ENCODE results near the gene ALDH1L1.
A peak's percentile ranks its signal among the peaks of the same experiment; 100 is the strongest.

The ALDH1L1 gene

DNA sequence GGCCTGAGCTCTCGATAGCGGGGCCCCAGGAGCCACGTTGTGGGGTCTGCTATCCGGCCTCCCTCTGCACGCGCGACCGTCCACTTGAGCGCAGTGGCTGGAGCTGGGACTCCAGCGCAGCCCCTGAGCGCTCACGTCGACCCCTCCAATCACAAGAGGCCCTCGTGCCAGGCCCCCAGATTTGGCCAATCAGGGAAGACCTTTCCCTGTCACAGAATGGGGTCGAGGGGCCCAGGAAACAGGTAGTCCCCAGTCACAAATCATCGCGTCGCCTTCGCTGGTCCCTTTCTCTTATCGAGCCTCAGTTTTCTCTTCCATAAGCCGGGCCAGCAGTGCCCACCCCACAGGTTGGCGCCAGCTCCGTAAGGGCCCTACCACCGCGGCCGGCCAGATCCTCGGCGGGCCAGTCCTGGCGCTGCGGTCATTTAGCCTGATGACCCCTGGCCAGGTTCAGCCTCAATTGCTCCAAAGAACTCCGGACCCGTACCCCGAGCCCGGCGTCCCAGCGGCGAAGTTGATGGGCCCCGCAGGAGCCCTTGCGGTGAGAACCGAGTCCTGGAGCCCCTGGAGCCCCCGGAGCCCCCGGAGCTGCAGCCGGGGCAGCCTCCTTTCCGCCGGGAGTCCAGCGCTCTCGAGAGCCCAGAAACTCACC, 435 bp downstream of the ALDH1L1 start:
- Histone ChIP-seq H3K27me3 (ENCODE audit: insufficient read depth, insufficient read length) (peaks cover 34% of the 10 kb centered on the region), H3K4me1 (ENCODE audit: insufficient read depth, insufficient read length) (no peaks in the 10 kb centered on the region), H3K9me3 (ENCODE audit: insufficient read depth, low read length) (peaks cover 5% of the 10 kb centered on the region; the same call in 1 of the 2 replicates), H3K36me3 (ENCODE audit: insufficient read depth, insufficient read length, low read length) (no peaks in the 10 kb centered on the region), H3K9ac (ENCODE audit: insufficient read length, low read depth) (peak overlapping the region; percentile 62), H3K4me3 (ENCODE audit: insufficient read length, low read depth) (peak overlapping the region; percentile 54)
- TF ChIP-seq ZNF274 (IDR thresholded peaks at IDR 0.05; ENCODE audit: low read depth, low read length): no peak
- peak; percentile 33 for DNase-seq (ENCODE audit: low read depth, low spot score)

DNA sequence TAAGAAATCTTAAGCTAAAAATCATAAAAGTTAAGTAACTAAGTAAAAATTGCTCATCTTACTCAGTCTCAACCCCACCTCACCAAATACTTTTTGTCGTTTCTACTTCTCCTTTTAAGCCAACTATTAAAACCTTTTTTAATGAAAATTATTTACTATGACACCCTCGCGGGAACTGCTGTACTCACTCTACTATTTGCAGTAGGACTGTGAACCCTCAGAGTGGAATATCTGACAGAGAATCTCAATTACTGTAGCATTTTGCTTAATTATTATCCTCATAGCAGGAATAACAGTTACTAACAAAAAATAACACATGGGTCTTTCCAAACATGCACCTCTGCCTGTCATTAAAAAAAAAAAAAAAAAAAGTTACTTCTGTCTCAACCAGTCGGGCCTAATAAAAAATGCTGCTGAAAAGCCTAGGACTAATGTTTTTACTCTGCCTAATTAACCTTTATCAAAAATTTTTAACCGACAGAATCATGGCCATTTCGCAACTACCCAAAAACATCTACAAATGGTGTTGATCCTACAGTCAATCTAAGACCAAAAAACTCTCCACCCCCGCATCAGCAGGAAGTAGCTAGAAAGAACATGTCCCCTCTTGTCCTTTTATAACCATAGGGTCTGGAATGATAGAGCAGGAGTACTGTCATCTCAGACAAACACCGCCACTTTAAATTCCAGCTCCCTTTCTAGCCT, 10.2 kb downstream of the ALDH1L1 start:
- Histone ChIP-seq H3K4me1 (ENCODE audit: insufficient read depth, insufficient read length) (no peaks in the 10 kb centered on the region), H3K9me3 (ENCODE audit: insufficient read depth, low read length) (no peaks in the 10 kb centered on the region), H3K27me3 (ENCODE audit: insufficient read depth, insufficient read length) (no peaks in the 10 kb centered on the region), H3K9ac (ENCODE audit: insufficient read length, low read depth) (no peak overlapping the region), H3K4me3 (ENCODE audit: insufficient read length, low read depth) (no peak overlapping the region), H3K36me3 (ENCODE audit: insufficient read depth, insufficient read length, low read length) (no peaks in the 10 kb centered on the region)
- DNase-seq (ENCODE audit: low read depth, low spot score): no peak
- no peak for TF ChIP-seq ZNF274 (IDR thresholded peaks at IDR 0.05; ENCODE audit: low read depth, low read length)
- TF ChIP-seq SUZ12 (IDR thresholded peaks at IDR 0.05; ENCODE audit: extremely low read depth, insufficient read depth, insufficient read length): no peak
- TF ChIP-seq YY1 (IDR thresholded peaks at IDR 0.05; ENCODE audit: insufficient read depth, insufficient read length): no peak

DNA sequence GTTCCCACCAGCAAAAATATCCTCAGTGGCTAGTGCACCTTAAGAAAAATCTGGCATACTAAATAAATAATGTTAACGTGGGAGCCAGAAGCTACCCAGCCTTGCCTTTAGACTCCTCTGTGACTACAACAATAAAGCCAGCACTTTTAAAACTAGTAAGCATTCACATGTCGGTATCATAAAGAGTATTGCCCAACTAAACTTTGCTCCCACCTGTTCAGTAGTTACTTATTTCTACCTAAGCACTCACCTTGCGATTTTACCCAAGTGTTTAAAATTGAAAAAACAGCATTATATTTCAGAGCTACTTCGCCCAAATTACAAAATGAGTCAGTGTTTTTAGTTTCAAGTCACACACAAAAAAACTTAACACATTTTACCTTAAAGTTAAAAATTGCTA, 12.8 kb downstream of the ALDH1L1 start:
- DNase-seq (ENCODE audit: low read depth, low spot score): no peak
- Histone ChIP-seq H3K36me3 (ENCODE audit: insufficient read depth, insufficient read length, low read length) (no peaks in the 10 kb centered on the region), H3K9ac (ENCODE audit: insufficient read length, low read depth) (no peak overlapping the region), H3K4me3 (ENCODE audit: insufficient read length, low read depth) (no peak overlapping the region), H3K4me1 (ENCODE audit: insufficient read depth, insufficient read length) (no peaks in the 10 kb centered on the region), H3K27me3 (ENCODE audit: insufficient read depth, insufficient read length) (no peaks in the 10 kb centered on the region), H3K9me3 (ENCODE audit: insufficient read depth, low read length) (no peaks in the 10 kb centered on the region)
- no peak for TF ChIP-seq YY1 (IDR thresholded peaks at IDR 0.05; ENCODE audit: insufficient read depth, insufficient read length)
- TF ChIP-seq SUZ12 (IDR thresholded peaks at IDR 0.05; ENCODE audit: extremely low read depth, insufficient read depth, insufficient read length): no peak
- no peak for TF ChIP-seq ZNF274 (IDR thresholded peaks at IDR 0.05; ENCODE audit: low read depth, low read length)

DNA sequence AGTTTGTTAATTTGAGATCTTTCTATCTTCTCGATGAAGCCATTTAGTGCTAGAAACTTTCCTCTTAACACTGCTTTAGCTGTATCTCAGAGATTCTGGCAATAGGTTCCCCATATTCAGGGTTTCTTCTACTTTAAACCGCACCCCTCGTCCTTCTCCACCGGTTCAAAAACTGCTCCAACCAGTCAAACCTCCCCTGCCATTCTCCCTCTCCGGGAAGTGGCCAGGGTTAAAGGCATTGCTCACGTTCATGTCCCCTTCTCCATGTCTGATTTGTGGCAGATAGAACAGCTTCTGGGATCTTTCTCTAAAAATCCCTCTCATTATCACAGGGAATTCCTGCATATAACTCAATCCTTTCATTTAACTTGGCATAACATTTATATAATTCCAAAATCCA, 14.4 kb downstream of the ALDH1L1 start:
- no peak for TF ChIP-seq SUZ12 (IDR thresholded peaks at IDR 0.05; ENCODE audit: extremely low read depth, insufficient read depth, insufficient read length)
- TF ChIP-seq YY1 (IDR thresholded peaks at IDR 0.05; ENCODE audit: insufficient read depth, insufficient read length): no peak
- no peak for TF ChIP-seq ZNF274 (IDR thresholded peaks at IDR 0.05; ENCODE audit: low read depth, low read length)
- Histone ChIP-seq H3K4me1 (ENCODE audit: insufficient read depth, insufficient read length) (no peaks in the 10 kb centered on the region), H3K36me3 (ENCODE audit: insufficient read depth, insufficient read length, low read length) (no peaks in the 10 kb centered on the region), H3K9me3 (ENCODE audit: insufficient read depth, low read length) (no peaks in the 10 kb centered on the region), H3K27me3 (ENCODE audit: insufficient read depth, insufficient read length) (no peaks in the 10 kb centered on the region), H3K9ac (ENCODE audit: insufficient read length, low read depth) (no peak overlapping the region), H3K4me3 (ENCODE audit: insufficient read length, low read depth) (no peak overlapping the region)
- no peak for DNase-seq (ENCODE audit: low read depth, low spot score)

DNA sequence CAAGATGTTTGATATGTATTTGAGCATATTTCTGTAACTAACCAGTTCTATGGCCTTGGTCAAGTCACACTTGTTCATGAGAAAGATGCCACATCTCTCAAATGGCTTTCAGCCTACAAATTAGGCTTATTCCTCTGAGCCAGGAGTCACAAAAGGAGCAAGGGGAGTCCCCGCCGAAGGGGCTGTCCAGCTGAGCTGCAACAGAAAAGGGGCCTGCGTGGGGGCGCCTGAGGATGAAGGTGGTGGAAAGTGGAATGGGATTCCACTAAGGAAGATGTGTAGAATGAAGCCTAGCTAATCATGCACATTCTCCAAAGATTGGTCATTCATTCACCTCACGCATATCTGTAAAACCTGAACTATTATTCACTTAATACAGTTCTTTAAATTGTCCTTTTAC, 19.1 kb downstream of the ALDH1L1 start:
- H3K27me3 ChIP-seq (ENCODE audit: insufficient read depth, insufficient read length): no peaks in the 10 kb centered on the region
- H3K4me3 ChIP-seq (ENCODE audit: insufficient read length, low read depth): no peak overlapping the region
- peaks cover 6% of the 10 kb centered on the region; the same call in 1 of the 2 replicates for H3K9me3 ChIP-seq (ENCODE audit: insufficient read depth, low read length)
- no peaks in the 10 kb centered on the region for H3K36me3 ChIP-seq (ENCODE audit: insufficient read depth, insufficient read length, low read length)
- no peak overlapping the region for H3K9ac ChIP-seq (ENCODE audit: insufficient read length, low read depth)
- H3K4me1 ChIP-seq (ENCODE audit: insufficient read depth, insufficient read length): no peaks in the 10 kb centered on the region
- TF ChIP-seq SUZ12 (IDR thresholded peaks at IDR 0.05; ENCODE audit: extremely low read depth, insufficient read depth, insufficient read length) (no peak), YY1 (IDR thresholded peaks at IDR 0.05; ENCODE audit: insufficient read depth, insufficient read length) (no peak)
- DNase-seq (ENCODE audit: low read depth, low spot score): no peak

DNA sequence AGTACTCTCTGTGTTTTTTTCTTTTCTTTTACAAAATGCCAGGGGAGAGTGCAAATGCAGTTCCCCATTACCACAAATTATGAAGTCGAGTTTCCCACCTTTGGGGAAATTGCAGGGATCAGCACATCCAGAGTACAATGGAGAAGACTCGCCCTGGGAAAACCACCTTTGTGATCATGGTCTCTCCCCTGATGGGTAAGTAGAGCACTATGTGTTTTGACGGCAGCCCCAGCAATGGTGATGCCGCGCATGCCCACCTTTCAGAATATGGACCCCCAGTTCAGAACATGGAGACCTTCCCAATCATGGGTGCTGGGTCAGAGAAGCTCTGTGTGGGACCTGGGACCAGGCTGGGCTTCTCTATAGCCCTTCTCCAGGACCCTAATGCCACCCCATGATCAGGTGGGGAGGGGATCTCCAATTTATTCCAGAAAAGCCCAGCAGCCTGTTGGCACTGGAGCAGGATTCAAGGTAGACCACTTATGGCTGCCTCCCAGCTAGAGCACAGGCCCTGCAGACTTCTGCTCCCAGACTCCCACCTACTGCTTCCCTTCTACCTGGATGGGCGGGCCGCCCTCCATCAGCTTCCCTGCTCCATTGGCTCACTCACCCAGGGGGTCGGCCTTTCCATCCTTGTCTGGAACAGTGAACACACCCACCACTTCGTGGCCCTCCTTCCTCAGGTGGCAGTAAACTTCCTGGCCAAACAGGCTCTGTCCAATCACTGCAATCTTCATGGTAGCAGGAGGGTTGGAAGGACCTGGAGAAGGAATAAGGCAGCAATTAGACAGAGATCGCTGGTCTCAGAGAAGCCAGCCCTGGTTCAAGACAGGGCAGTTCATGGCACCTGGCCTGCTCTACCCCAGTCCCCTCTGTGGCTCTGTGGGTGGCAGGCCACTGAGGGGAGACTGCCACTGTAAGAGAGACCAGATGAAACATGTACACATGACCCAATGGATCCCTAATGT, 19.9 kb downstream of the ALDH1L1 start:
- no peak for DNase-seq (ENCODE audit: low read depth, low spot score)
- Histone ChIP-seq H3K27me3 (ENCODE audit: insufficient read depth, insufficient read length) (no peaks in the 10 kb centered on the region), H3K9ac (ENCODE audit: insufficient read length, low read depth) (no peak overlapping the region), H3K36me3 (ENCODE audit: insufficient read depth, insufficient read length, low read length) (no peaks in the 10 kb centered on the region), H3K4me1 (ENCODE audit: insufficient read depth, insufficient read length) (no peaks in the 10 kb centered on the region), H3K4me3 (ENCODE audit: insufficient read length, low read depth) (no peak overlapping the region), H3K9me3 (ENCODE audit: insufficient read depth, low read length) (peaks cover 8% of the 10 kb centered on the region; the same call in 1 of the 2 replicates)
- TF ChIP-seq SUZ12 (IDR thresholded peaks at IDR 0.05; ENCODE audit: extremely low read depth, insufficient read depth, insufficient read length) (no peak), ZNF274 (IDR thresholded peaks at IDR 0.05; ENCODE audit: low read depth, low read length) (no peak), YY1 (IDR thresholded peaks at IDR 0.05; ENCODE audit: insufficient read depth, insufficient read length) (no peak)

DNA sequence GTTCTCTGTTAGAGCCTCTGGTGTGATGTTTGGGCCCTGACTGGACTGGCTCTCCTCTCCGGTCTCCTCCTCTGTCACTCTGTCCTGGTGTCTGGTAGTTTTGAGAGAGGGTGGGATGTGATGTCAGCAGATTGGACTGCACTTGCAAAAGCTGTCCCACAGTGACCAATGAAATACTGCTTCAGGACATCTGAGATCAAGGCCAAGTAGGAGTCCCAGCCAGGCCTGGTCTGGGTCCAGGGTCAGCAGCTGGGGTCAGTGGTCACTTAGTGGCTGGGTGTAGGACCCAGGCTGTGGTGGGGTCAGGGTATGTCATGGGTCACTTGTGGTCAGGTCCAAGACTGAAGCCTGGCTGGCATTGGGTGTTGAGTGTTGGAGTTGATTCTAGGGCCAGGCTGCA, 20.9 kb downstream of the ALDH1L1 start:
- no peak overlapping the region for H3K4me3 ChIP-seq (ENCODE audit: insufficient read length, low read depth)
- peaks cover 8% of the 10 kb centered on the region; the same call in 1 of the 2 replicates for H3K9me3 ChIP-seq (ENCODE audit: insufficient read depth, low read length)
- no peak for TF ChIP-seq YY1 (IDR thresholded peaks at IDR 0.05; ENCODE audit: insufficient read depth, insufficient read length)
- no peak for TF ChIP-seq SUZ12 (IDR thresholded peaks at IDR 0.05; ENCODE audit: extremely low read depth, insufficient read depth, insufficient read length)
- TF ChIP-seq ZNF274 (IDR thresholded peaks at IDR 0.05; ENCODE audit: low read depth, low read length): no peak
- H3K4me1 ChIP-seq (ENCODE audit: insufficient read depth, insufficient read length): no peaks in the 10 kb centered on the region
- no peaks in the 10 kb centered on the region for H3K36me3 ChIP-seq (ENCODE audit: insufficient read depth, insufficient read length, low read length)
- no peak for DNase-seq (ENCODE audit: low read depth, low spot score)
- no peaks in the 10 kb centered on the region for H3K27me3 ChIP-seq (ENCODE audit: insufficient read depth, insufficient read length)
- no peak overlapping the region for H3K9ac ChIP-seq (ENCODE audit: insufficient read length, low read depth)
